ENCODE data around the gene CYP2S1. TPM values are rescaled to one million over a fixed set of nuclear protein-coding genes. Genes with fewer than 3 reads are reported as not detected.
"Not testable (repeated sequence)": the region's sequence is repeated elsewhere in the genome, so short reads cannot be mapped to it uniquely, and the experiment has no call there.

CYP2S1 gene
- total RNA-seq (2014; rRNA removed; shearing (Covaris generic); ENCODE audit: low replicate concordance) = not detected in 2 replicates

DNA sequence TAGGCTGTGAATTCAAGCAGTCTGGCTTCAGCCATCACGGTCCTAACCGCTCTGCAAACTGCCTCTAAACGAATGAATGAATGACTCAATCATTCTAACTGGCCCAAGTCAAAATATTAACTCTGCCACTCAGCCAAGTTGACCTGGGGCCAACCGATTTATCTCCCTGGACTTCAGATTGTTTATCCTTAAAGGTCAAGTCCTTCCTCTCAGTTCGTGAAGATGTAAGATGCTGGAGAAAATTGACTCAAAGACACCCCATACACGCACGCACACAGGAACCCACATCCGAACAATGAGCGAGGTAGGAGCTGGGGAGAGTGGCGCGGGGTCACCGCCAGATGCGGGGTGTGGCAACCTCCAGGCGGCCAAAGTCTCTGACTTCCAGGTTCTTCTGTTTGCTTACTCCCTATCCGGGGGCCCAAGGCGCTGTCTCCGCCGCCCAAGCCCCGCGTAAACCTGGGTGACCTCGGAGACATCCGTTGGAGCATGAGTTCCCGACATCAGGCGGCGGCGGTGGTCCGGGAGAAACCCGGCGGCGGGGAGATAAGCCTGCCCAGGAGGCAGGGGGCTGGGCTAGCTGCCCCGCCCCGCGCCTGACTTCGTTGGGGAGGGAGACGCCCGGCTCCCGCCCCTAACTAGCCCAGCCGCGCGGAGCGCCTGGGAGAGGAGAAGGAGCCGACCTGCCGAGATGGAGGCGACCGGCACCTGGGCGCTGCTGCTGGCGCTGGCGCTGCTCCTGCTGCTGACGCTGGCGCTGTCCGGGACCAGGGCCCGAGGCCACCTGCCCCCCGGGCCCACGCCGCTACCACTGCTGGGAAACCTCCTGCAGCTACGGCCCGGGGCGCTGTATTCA lies at the start of gene CYP2S1:
TSS of gene CYP2S1 (plus strand) at position 646 of the 856 bp plus-strand sequence. CDS start at position 692, 46 bp downstream.
- Histone ChIP-seq H3K9ac (ENCODE audit: low read length) (no peak within 1 kb of the TSS), H2AFZ (ENCODE audit: low read length) (no peak within 1 kb of the TSS)

GRCh38 chr19:41144403-41144802 lies 48.6 kb upstream of the CYP2S1 start:
- Histone ChIP-seq H4K20me1 (ENCODE audit: insufficient read depth, low read depth, low read length) (no peaks in the 10 kb centered on the region), H3K4me3 (ENCODE audit: low read length) (no peak overlapping the region), H3K27me3 (ENCODE audit: low read length) (no peaks in the 10 kb centered on the region), H3K27ac (ENCODE audit: low read length) (no peak overlapping the region), H3K79me2 (ENCODE audit: low read length) (no peaks in the 10 kb centered on the region), H3K9me3 (ENCODE audit: low read length) (no peaks in the 10 kb centered on the region), H3K9me2 (replicated peaks; ENCODE audit: insufficient read depth, low read length) (no peaks in the 10 kb centered on the region), H2AFZ (ENCODE audit: low read length) (no peak overlapping the region), H3K4me2 (ENCODE audit: low read depth, low read length, poor library complexity, severe bottlenecking) (no peak overlapping the region), H3K4me1 (ENCODE audit: low read length) (no peaks in the 10 kb centered on the region), H3K36me3 (ENCODE audit: insufficient read depth, low read length) (no peaks in the 10 kb centered on the region), H3K9ac (ENCODE audit: low read length) (no peak overlapping the region)
- peak; percentile 91 for DNase-seq

More for the DNA sequence above, at the start of gene CYP2S1:
- Histone ChIP-seq H3K4me2 (ENCODE audit: low read depth, low read length, poor library complexity, severe bottlenecking) (no peak within 1 kb of the TSS), H3K4me3 (ENCODE audit: low read length) (no peak within 1 kb of the TSS), H3K36me3 (ENCODE audit: insufficient read depth, low read length) (no peaks in the 10 kb centered on the region), H4K20me1 (ENCODE audit: insufficient read depth, low read depth, low read length) (no peaks in the 10 kb centered on the region), H3K79me2 (ENCODE audit: low read length) (no peaks in the 10 kb centered on the region), H3K9me2 (replicated peaks; ENCODE audit: insufficient read depth, low read length) (no peaks in the 10 kb centered on the region), H3K9me3 (ENCODE audit: low read length) (no peaks in the 10 kb centered on the region), H3K4me1 (ENCODE audit: low read length) (no peaks in the 10 kb centered on the region), H3K27ac (ENCODE audit: low read length) (no peak within 1 kb of the TSS), H3K27me3 (ENCODE audit: low read length) (no peaks in the 10 kb centered on the region)
- no peak for DNase-seq

DNA sequence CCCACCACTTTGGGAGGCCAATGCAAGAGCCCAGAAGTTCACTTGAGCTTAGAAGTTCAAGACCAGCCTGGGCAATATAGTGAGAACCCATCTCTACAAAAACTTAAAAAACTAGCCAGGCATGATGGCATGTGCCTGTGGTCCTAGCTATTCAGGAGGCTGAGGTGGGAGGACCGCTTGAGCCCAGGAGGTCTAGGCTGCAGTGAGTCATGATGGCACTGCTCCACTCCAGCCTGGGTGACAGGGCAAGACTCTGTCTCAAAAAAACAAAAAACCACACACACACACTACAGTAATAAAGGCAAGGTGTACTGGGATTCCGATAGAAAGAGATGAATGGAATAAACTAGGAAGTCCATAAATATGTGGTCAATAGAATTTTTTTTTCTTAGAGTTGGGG lies 43.2 kb upstream of the CYP2S1 start:
- no peak overlapping the region for H3K4me3 ChIP-seq (ENCODE audit: low read length)
- H2AFZ ChIP-seq (ENCODE audit: low read length) = no peak overlapping the region
- no peak overlapping the region for H3K9ac ChIP-seq (ENCODE audit: low read length)
- no peaks in the 10 kb centered on the region for H3K79me2 ChIP-seq (ENCODE audit: low read length)
- no peaks in the 10 kb centered on the region for H3K9me2 ChIP-seq (replicated peaks; ENCODE audit: insufficient read depth, low read length)
- H3K27ac ChIP-seq (ENCODE audit: low read length) = no peak overlapping the region
- H3K4me2 ChIP-seq (ENCODE audit: low read depth, low read length, poor library complexity, severe bottlenecking) = no peak overlapping the region
- no peaks in the 10 kb centered on the region for H3K4me1 ChIP-seq (ENCODE audit: low read length)
- DNase-seq = no peak
- no peaks in the 10 kb centered on the region for H3K27me3 ChIP-seq (ENCODE audit: low read length)
- no peaks in the 10 kb centered on the region for H3K36me3 ChIP-seq (ENCODE audit: insufficient read depth, low read length)
- H4K20me1 ChIP-seq (ENCODE audit: insufficient read depth, low read depth, low read length) = no peaks in the 10 kb centered on the region
- H3K9me3 ChIP-seq (ENCODE audit: low read length) = no peaks in the 10 kb centered on the region

- H3K79me2 ChIP-seq (ENCODE audit: low read length); H3K9me2 ChIP-seq (replicated peaks; ENCODE audit: insufficient read depth, low read length); H3K4me2 ChIP-seq (ENCODE audit: low read depth, low read length, poor library complexity, severe bottlenecking); H3K9me3 ChIP-seq (ENCODE audit: low read length); H3K4me3 ChIP-seq (ENCODE audit: low read length); H3K4me1 ChIP-seq (ENCODE audit: low read length); H3K27ac ChIP-seq (ENCODE audit: low read length); H4K20me1 ChIP-seq (ENCODE audit: insufficient read depth, low read depth, low read length); H3K27me3 ChIP-seq (ENCODE audit: low read length); H3K9ac ChIP-seq (ENCODE audit: low read length); H2AFZ ChIP-seq (ENCODE audit: low read length); DNase-seq; H3K36me3 ChIP-seq (ENCODE audit: insufficient read depth, low read length): not testable (repeated sequence)
Measured at GRCh38 chr19:41150986-41151385, 42.0 kb upstream of the CYP2S1 start.

- Histone ChIP-seq H3K36me3 (ENCODE audit: insufficient read depth, low read length) (no peaks in the 10 kb centered on the region), H3K9me2 (replicated peaks; ENCODE audit: insufficient read depth, low read length) (no peaks in the 10 kb centered on the region), H3K27me3 (ENCODE audit: low read length) (no peaks in the 10 kb centered on the region), H3K4me1 (ENCODE audit: low read length) (no peaks in the 10 kb centered on the region), H3K4me2 (ENCODE audit: low read depth, low read length, poor library complexity, severe bottlenecking) (no peak overlapping the region), H2AFZ (ENCODE audit: low read length) (no peak overlapping the region), H3K9ac (ENCODE audit: low read length) (no peak overlapping the region), H3K4me3 (ENCODE audit: low read length) (no peak overlapping the region), H3K79me2 (ENCODE audit: low read length) (no peaks in the 10 kb centered on the region), H3K27ac (ENCODE audit: low read length) (no peak overlapping the region), H3K9me3 (ENCODE audit: low read length) (no peaks in the 10 kb centered on the region), H4K20me1 (ENCODE audit: insufficient read depth, low read depth, low read length) (no peaks in the 10 kb centered on the region)
- DNase-seq = no peak
Measured at GRCh38 chr19:41154060-41154459, 39.0 kb upstream of the CYP2S1 start.

DNA sequence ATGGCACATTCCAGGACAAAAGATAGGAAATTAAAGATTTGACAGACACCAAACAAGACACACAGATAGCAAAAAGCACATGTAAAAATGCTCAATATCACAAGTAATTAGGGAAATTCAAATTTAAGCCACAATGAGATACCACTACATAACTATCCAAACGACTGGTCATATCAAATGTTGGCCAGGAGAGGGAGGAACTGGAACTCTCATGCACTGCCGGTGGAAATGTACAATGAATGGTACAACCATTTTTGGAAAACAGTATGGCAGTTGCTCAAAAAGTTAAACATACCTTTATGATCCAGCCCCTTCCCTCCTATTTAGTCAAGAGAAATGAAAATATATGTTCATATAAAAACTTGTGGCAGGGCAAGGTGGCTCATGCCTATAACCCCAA lies 36.8 kb upstream of the CYP2S1 start:
- no peaks in the 10 kb centered on the region for H3K79me2 ChIP-seq (ENCODE audit: low read length)
- H3K27me3 ChIP-seq (ENCODE audit: low read length) = no peaks in the 10 kb centered on the region
- H3K9ac ChIP-seq (ENCODE audit: low read length) = no peak overlapping the region
- H3K27ac ChIP-seq (ENCODE audit: low read length) = no peak overlapping the region
- no peaks in the 10 kb centered on the region for H3K9me2 ChIP-seq (replicated peaks; ENCODE audit: insufficient read depth, low read length)
- no peaks in the 10 kb centered on the region for H3K9me3 ChIP-seq (ENCODE audit: low read length)
- H3K4me3 ChIP-seq (ENCODE audit: low read length) = no peak overlapping the region
- no peak overlapping the region for H3K4me2 ChIP-seq (ENCODE audit: low read depth, low read length, poor library complexity, severe bottlenecking)
- no peak overlapping the region for H2AFZ ChIP-seq (ENCODE audit: low read length)
- no peaks in the 10 kb centered on the region for H4K20me1 ChIP-seq (ENCODE audit: insufficient read depth, low read depth, low read length)
- H3K36me3 ChIP-seq (ENCODE audit: insufficient read depth, low read length) = no peaks in the 10 kb centered on the region
- no peak for DNase-seq
- H3K4me1 ChIP-seq (ENCODE audit: low read length) = no peaks in the 10 kb centered on the region

DNA sequence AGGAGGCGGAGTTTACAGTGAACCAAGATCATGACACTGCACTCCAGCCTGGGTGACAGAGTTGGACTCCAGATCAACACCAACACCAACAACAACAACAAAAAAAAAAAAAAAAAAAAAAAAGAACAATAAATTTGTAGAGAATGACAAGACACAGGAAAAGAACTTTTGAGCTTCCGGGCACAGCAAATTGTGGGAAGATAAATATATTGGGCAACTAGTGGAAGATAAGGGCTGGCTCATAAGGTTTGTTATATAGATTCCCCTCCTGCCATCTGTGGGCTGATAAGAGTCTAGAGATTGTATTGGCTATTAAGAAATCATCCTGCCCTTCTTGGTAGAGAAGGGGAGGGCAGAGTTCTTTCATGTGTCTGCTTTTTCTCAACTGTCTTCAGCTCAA lies 33.1 kb upstream of the CYP2S1 start:
- H3K4me3 ChIP-seq (ENCODE audit: low read length) = no peak overlapping the region
- H3K4me2 ChIP-seq (ENCODE audit: low read depth, low read length, poor library complexity, severe bottlenecking) = no peak overlapping the region
- no peaks in the 10 kb centered on the region for H3K27me3 ChIP-seq (ENCODE audit: low read length)
- H4K20me1 ChIP-seq (ENCODE audit: insufficient read depth, low read depth, low read length) = no peaks in the 10 kb centered on the region
- no peaks in the 10 kb centered on the region for H3K36me3 ChIP-seq (ENCODE audit: insufficient read depth, low read length)
- no peaks in the 10 kb centered on the region for H3K4me1 ChIP-seq (ENCODE audit: low read length)
- no peaks in the 10 kb centered on the region for H3K9me2 ChIP-seq (replicated peaks; ENCODE audit: insufficient read depth, low read length)
- no peak overlapping the region for H2AFZ ChIP-seq (ENCODE audit: low read length)
- H3K9ac ChIP-seq (ENCODE audit: low read length) = no peak overlapping the region
- no peaks in the 10 kb centered on the region for H3K9me3 ChIP-seq (ENCODE audit: low read length)
- no peaks in the 10 kb centered on the region for H3K79me2 ChIP-seq (ENCODE audit: low read length)
- DNase-seq = no peak
- H3K27ac ChIP-seq (ENCODE audit: low read length) = no peak overlapping the region

DNA sequence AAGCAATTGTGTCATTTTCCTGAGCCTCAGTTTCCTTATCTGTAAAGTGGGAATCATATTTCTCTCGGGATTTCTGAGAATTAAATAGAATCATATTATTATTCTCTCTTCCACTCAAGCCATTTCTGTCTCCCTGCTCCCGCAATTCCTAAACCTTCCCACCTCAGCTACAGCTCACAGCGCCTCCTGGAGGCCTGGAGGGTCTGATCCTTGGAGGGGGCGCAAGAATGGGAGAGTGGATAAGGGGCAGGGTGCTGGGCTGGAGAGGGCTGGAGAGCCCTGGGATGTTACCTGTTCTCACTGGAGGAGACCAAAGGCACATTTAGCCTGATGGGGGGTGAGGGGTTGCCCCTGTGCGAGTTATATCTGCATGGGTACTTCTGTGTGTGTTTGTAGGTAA lies 31.1 kb upstream of the CYP2S1 start:
- Histone ChIP-seq H2AFZ (ENCODE audit: low read length) (no peak overlapping the region), H3K9ac (ENCODE audit: low read length) (no peak overlapping the region)

More for the DNA sequence above, 31.1 kb upstream of the CYP2S1 start:
- no peaks in the 10 kb centered on the region for H3K36me3 ChIP-seq (ENCODE audit: insufficient read depth, low read length)
- H3K27ac ChIP-seq (ENCODE audit: low read length) = no peak overlapping the region
- no peak for DNase-seq
- H4K20me1 ChIP-seq (ENCODE audit: insufficient read depth, low read depth, low read length) = no peaks in the 10 kb centered on the region
- no peaks in the 10 kb centered on the region for H3K79me2 ChIP-seq (ENCODE audit: low read length)
- no peaks in the 10 kb centered on the region for H3K9me2 ChIP-seq (replicated peaks; ENCODE audit: insufficient read depth, low read length)
- H3K4me3 ChIP-seq (ENCODE audit: low read length) = no peak overlapping the region
- H3K4me1 ChIP-seq (ENCODE audit: low read length) = no peaks in the 10 kb centered on the region
- H3K27me3 ChIP-seq (ENCODE audit: low read length) = no peaks in the 10 kb centered on the region
- H3K4me2 ChIP-seq (ENCODE audit: low read depth, low read length, poor library complexity, severe bottlenecking) = no peak overlapping the region
- H3K9me3 ChIP-seq (ENCODE audit: low read length) = no peaks in the 10 kb centered on the region
